ENCODE measurements around the gene SRSF12.
"Not testable (repeated sequence)": the region's sequence is repeated elsewhere in the genome, so short reads cannot be mapped to it uniquely, and the experiment has no call there.

Gene SRSF12

GRCh38 chr6:89069536-89070163 is 48.2 kb downstream of the SRSF12 start:
- no peak for DNase-seq

DNA sequence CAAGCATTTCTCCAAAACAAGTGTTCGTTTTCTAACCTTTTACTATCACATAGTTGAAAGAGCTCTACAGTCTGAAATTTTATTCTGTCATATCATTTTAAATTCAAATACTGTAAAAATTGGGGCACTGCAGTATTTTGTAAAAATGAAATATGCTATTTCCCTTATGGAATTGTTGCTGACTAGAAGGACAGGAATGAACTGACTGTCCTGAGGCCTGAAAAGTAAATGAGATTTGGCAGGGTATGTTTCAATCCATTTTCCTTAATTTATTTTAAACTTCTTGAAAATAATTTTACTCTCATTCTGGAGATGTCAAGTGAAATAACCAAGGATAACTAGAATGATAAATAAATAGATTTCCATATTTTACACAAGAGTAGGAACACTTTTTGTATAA is 49.2 kb downstream of the SRSF12 start:
- no peak for DNase-seq

DNA sequence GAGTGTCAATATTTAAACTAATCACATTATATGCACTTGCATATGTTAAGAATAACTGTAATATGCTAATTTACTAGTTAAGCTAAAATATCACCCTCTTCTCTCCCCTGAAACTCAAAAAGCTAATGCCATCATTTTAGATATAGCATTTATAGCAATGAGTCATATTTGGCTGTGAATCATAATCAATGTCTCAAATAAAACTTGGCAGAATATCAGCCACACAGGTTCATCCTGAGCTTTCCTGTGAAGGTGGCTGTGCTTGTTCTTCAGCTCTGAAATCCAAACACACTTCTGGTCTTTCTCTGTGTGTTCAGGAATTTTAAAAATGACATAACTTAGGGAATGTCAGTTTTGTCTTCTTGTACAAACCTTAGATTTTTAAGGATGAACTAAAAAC is 50.1 kb downstream of the SRSF12 start:
- no peak for DNase-seq

- DNase-seq, result no peak
These were observed 50.8 kb downstream of the SRSF12 start for GRCh38 chr6:89066940-89067646.

DNA sequence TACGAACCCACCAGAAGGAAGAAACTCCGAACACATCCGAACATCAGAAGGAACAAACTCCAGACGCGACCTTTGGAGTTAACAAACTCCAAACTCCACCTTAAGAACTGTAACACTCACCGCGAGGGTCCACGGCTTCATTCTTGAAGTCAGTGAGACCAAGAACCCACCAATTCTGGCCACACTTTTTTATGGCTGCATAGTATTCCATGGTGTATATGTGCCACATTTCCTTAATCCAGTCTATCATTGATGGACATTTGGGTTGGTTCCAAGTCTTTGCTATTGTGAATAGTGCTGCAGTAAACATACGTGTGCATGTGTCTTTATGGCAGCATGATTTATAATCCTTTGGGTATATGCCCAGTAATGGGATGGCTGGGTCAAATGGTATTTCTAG is 51.8 kb downstream of the SRSF12 start:
- not testable (repeated sequence) for DNase-seq

DNA sequence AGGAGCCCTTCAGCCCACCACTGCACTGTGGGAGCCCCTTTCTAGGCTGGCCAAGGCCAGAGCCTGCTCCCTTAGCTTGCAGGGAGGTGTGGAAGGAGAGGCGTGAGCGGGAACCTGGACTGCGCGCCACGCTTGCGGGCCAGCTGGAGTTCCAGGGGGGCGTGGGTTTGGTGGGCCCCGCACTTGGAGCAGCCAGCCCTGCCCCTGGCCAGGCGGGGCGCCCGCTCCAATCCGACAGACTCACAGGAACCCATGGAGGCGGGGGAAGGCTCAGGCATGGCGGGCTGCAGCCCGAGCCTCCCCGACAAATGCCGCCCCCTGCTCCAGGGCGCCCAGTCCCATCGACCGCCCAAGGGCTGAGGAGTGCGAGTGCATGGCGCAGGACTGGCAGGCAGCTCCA is 52.9 kb downstream of the SRSF12 start:
- not testable (repeated sequence) for DNase-seq

- DNase-seq, result no peak
These were observed 54.0 kb downstream of the SRSF12 start for GRCh38 chr6:89063881-89064280.

GRCh38 chr6:89059227-89059626 is 58.6 kb downstream of the SRSF12 start:
- DNase-seq, result no peak

GRCh38 chr6:89058627-89059026 is 59.2 kb downstream of the SRSF12 start:
- no peak for DNase-seq

- DNase-seq, result no peak
These were observed 60.1 kb downstream of the SRSF12 start for GRCh38 chr6:89057759-89058158.

- DNase-seq, result no peak
These were observed 63.7 kb downstream of the SRSF12 start for GRCh38 chr6:89054208-89054607.

- DNase-seq, result peak; percentile 3
These were observed 66.2 kb downstream of the SRSF12 start for GRCh38 chr6:89051676-89052075.

DNA sequence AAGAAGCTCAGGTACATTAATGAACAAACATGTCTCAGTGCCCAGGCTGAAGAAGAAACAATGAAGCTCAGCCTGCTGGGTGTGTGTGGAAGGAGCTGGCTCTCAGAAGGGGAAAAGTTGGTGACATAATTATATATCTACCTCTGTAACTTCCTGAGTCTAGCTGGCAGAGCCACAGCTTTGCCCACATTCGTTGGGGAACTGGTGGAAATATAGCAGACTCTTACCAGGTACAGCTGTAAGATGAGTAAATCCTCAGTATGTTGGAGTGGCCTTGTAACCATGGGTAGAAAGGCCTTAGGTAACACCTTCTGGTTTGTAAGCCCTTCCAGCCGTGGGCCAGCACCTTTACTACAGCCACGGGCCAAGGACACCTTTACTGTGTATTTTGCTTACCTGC is 67.2 kb downstream of the SRSF12 start:
- DNase-seq, result no peak

GRCh38 chr6:89050155-89050554 is 67.7 kb downstream of the SRSF12 start:
- DNase-seq, result no peak

GRCh38 chr6:89048985-89049384 is 68.9 kb downstream of the SRSF12 start:
- DNase-seq, result no peak

DNA sequence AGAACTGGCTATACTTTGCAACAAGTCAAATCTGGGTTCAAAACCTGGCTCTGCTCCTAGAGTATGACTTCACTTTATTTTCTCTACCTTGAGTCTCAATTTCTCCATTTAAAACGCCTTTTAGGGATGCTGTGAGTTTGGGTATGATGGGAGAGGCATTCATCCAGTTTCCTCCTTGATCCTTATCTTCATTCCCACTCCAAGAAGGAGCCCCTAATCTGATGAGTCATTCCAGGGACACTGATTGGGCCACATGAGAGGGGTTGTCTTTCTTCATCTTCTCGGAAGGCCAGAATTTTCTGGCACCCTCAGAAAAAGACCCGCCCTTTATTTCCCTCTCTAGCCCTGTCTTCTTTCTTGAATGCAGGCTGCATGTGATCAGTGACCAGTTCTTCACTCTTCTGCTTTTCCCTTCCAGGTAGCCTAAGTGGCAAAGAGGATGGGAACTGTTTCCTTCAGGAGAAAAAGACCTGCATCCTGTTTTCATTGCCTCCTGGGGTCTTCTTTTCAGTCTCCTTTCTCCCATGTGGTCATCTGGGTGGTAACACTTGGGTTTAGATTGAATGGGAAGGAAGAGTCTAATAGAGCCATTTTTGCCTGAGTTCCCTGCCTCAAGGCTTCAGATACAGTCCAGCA is 69.5 kb downstream of the SRSF12 start:
- DNase-seq, result no peak

- no peak for DNase-seq
These were observed 70.4 kb downstream of the SRSF12 start for GRCh38 chr6:89047473-89047872.
